Liver (tissue), 3 donors: ENCODE measurements around the gene RELCH.

Source experiments
- CTCF ChIP-seq: fragments of 150-350 bp; IDR thresholded peaks from 2 replicates; pipeline ENCODE4 v1.5.1; 2017; ENCODE audit warnings: improper control_type of control experiment, low read depth, low read length; ENCODE audit not compliant: missing input control
- JUND ChIP-seq, 2 donors: IDR thresholded peaks; 2 replicates each; pipeline ENCODE4 v1.6.1; 2016; ENCODE audit warnings: antibody characterized with exemption in 2 of 2
- MAX ChIP-seq: IDR thresholded peaks from 2 replicates; pipeline ENCODE4 v1.6.1; 2016; ENCODE audit warnings: antibody characterized with exemption
- donor health status: healthy.
- donor health status: healthy.

- no peak for TF ChIP-seq JUND (IDR thresholded peaks at IDR 0.05)
- no peak for TF ChIP-seq CTCF
- no peak for TF ChIP-seq MAX
These were observed 92.5 kb downstream of the RELCH start for GRCh38 chr18:62279561-62279960.
